H9 (cell line): ENCODE data around the gene ERRFI1. TPM values are rescaled to one million over a fixed set of nuclear protein-coding genes. Genes with fewer than 3 reads are reported as not detected.

ENCODE experiments used
- DNase-seq: peaks from one replicate; pipeline ENCODE4 v3.0.0-alpha.2; 2017
- H2AFZ ChIP-seq: one replicate; pipeline ENCODE4 v1.6.1; 2013; ENCODE audit warnings: mild to moderate bottlenecking, low read length, control low read depth, moderate library complexity
- H2AK5ac ChIP-seq: 2 replicates; pipeline ENCODE4 v1.6.1; 2013; ENCODE audit warnings: low read length, control low read depth, mixed read lengths; ENCODE audit not compliant: insufficient read length
- H2BK120ac ChIP-seq: one replicate; pipeline ENCODE4 v1.6.1; 2013; ENCODE audit warnings: low read depth, mild to moderate bottlenecking, low read length, control low read depth, inconsistent platforms; ENCODE audit not compliant: poor library complexity, severe bottlenecking
- H2BK12ac ChIP-seq: 2 replicates; pipeline ENCODE4 v1.6.1; 2013; ENCODE audit warnings: low read length, control low read depth, mixed read lengths, low read depth; ENCODE audit not compliant: insufficient read length
- H2BK15ac ChIP-seq: 2 replicates; pipeline ENCODE4 v1.6.1; 2013; ENCODE audit warnings: low read depth, low read length, control low read depth
- H2BK20ac ChIP-seq: one replicate; pipeline ENCODE4 v1.6.1; 2013; ENCODE audit warnings: low read depth, mild to moderate bottlenecking, low read length, control low read depth, inconsistent platforms; ENCODE audit not compliant: poor library complexity, severe bottlenecking
- H2BK5ac ChIP-seq: 2 replicates; pipeline ENCODE4 v1.6.1; 2013; ENCODE audit warnings: low read length, control low read depth, mixed read lengths; ENCODE audit not compliant: insufficient read length
- H3K14ac ChIP-seq: 2 replicates; pipeline ENCODE4 v1.6.1; 2013; ENCODE audit warnings: low read length, control low read depth; ENCODE audit not compliant: insufficient read depth
- H3K18ac ChIP-seq: 2 replicates; pipeline ENCODE4 v1.6.1; 2013; ENCODE audit warnings: low read depth, mild to moderate bottlenecking, mixed read lengths, low read length, control low read depth; ENCODE audit not compliant: insufficient read length
- H3K23ac ChIP-seq: 2 replicates; pipeline ENCODE4 v1.6.1; 2013; ENCODE audit warnings: low read length, control low read depth, mixed read lengths, low read depth; ENCODE audit not compliant: insufficient read length
- H3K23me2 ChIP-seq: 2 replicates; pipeline ENCODE4 v1.6.1; 2013; ENCODE audit warnings: low read depth, mild to moderate bottlenecking, mixed read lengths, low read length, control low read depth; ENCODE audit not compliant: insufficient read length, poor library complexity, severe bottlenecking
- H3K27ac ChIP-seq: 2 replicates; pipeline ENCODE4 v1.5.1; 2013; ENCODE audit warnings: low read length, control low read depth, mixed read lengths, low read depth; ENCODE audit not compliant: insufficient read length
- H3K27me3 ChIP-seq: 2 replicates; pipeline ENCODE4 v1.6.1; 2013; ENCODE audit warnings: low read length, control low read depth, inconsistent platforms; ENCODE audit not compliant: insufficient read depth
- H3K4ac ChIP-seq: 2 replicates; pipeline ENCODE4 v1.6.1; 2013; ENCODE audit warnings: low read depth, mild to moderate bottlenecking, control low read depth, inconsistent platforms, low read length, moderate library complexity
- H3K4me1 ChIP-seq: 2 replicates; pipeline ENCODE4 v1.6.1; 2013; ENCODE audit warnings: low read length, control low read depth, inconsistent platforms; ENCODE audit not compliant: insufficient read depth
- H3K4me2 ChIP-seq: 2 replicates; pipeline ENCODE4 v1.6.1; 2013; ENCODE audit warnings: low read length, control low read depth, mixed read lengths; ENCODE audit not compliant: insufficient read length, insufficient read depth
- H3K56ac ChIP-seq: 2 replicates; pipeline ENCODE4 v1.6.1; 2013; ENCODE audit warnings: low read depth, mild to moderate bottlenecking, mixed read lengths, low read length, control low read depth; ENCODE audit not compliant: insufficient read length
- H3K79me1 ChIP-seq: 2 replicates; pipeline ENCODE4 v1.6.1; 2013; ENCODE audit warnings: low read depth, mild to moderate bottlenecking, moderate library complexity, low read length, control low read depth, inconsistent platforms; ENCODE audit not compliant: insufficient read depth, poor library complexity, severe bottlenecking
- H3K79me2 ChIP-seq: 2 replicates; pipeline ENCODE4 v1.6.1; 2013; ENCODE audit warnings: low read length, control low read depth, inconsistent platforms; ENCODE audit not compliant: insufficient read depth
- H3K9ac ChIP-seq: 2 replicates; pipeline ENCODE4 v1.6.1; 2013; ENCODE audit warnings: low read length, control low read depth, mixed read lengths; ENCODE audit not compliant: insufficient read length; ENCODE audit errors: extremely low read depth
- H3K9me3 ChIP-seq: one replicate; pipeline ENCODE4 v1.6.1; 2013; ENCODE audit warnings: low read depth, low read length, inconsistent platforms; ENCODE audit not compliant: control insufficient read depth
- H3T11ph ChIP-seq: one replicate; pipeline ENCODE4 v1.6.1; 2013; ENCODE audit warnings: mild to moderate bottlenecking, low read length, control low read depth, inconsistent platforms
- H4K20me1 ChIP-seq: one replicate; pipeline ENCODE4 v1.6.1; 2013; ENCODE audit not compliant: control insufficient read depth, insufficient read length, insufficient read depth
- H4K5ac ChIP-seq: 2 replicates; pipeline ENCODE4 v1.6.1; 2013; ENCODE audit warnings: low read depth, mild to moderate bottlenecking, mixed read lengths, low read length, control low read depth; ENCODE audit not compliant: insufficient read length
- H4K8ac ChIP-seq: replicated peaks from 2 replicates; pipeline ENCODE4 v1.6.1; 2013; ENCODE audit warnings: low read length, control low read depth, mixed read lengths, low read depth; ENCODE audit not compliant: insufficient read length
- H4K91ac ChIP-seq: 2 replicates; pipeline ENCODE4 v1.6.1; 2013; ENCODE audit warnings: low read depth, mild to moderate bottlenecking, moderate library complexity, mixed read lengths, low read length, control low read depth; ENCODE audit not compliant: insufficient read length
- H3K27ac Mint-ChIP-seq, 3 experiments: 2 replicates in 2 of 3; 3 replicates in 1 of 3; pipeline ENCODE4 v1.8.0; 2020 to 2021; ENCODE audit warnings: mixed read lengths in 3 of 3, mild to moderate bottlenecking in 1 of 3, moderate library complexity in 1 of 3
- H3K27me3 Mint-ChIP-seq: 2 replicates; pipeline ENCODE4 v1.8.0; 2021; ENCODE audit warnings: low read depth, mild to moderate bottlenecking, moderate library complexity, mixed read lengths
- H3K36me3 Mint-ChIP-seq, 3 experiments: 2 replicates in 2 of 3; 3 replicates in 1 of 3; pipeline ENCODE4 v1.8.0; 2020 to 2021; ENCODE audit warnings: low read depth in 3 of 3, mixed read lengths in 3 of 3; ENCODE audit not compliant: insufficient read depth in 1 of 3
- H3K4me1 Mint-ChIP-seq, 2 experiments: 2 replicates each; pipeline ENCODE4 v1.8.0; 2020; ENCODE audit warnings: mixed read lengths in 2 of 2
- H3K4me3 Mint-ChIP-seq, 2 experiments: 2 replicates in 1 of 2; 3 replicates in 1 of 2; pipeline ENCODE4 v1.8.0; 2020 to 2021; ENCODE audit warnings: mild to moderate bottlenecking in 2 of 2, mixed read lengths in 2 of 2, moderate library complexity in 1 of 2
- H3K9me3 Mint-ChIP-seq, 2 experiments: 2 replicates in 1 of 2; 3 replicates in 1 of 2; pipeline ENCODE4 v1.8.0; 2020; ENCODE audit warnings: mild to moderate bottlenecking in 2 of 2, mixed read lengths in 2 of 2, moderate library complexity in 1 of 2
- CTCF ChIP-seq: fragments of 200-600 bp; sonication (generic); conservative IDR thresholded peaks from 3 replicates; pipeline ENCODE4 v1.8.0; 2021; ENCODE audit warnings: antibody characterized with exemption, mild to moderate bottlenecking
- WGBS: extraction: QIAGEN DNeasy Blood & Tissue Kit; methylation state at CpG from one replicate; pipeline ENCODE4 v1.1.7; 2013; ENCODE audit warnings: missing lambda C conversion rate, low lambda C conversion rate, mixed read lengths; ENCODE audit not compliant: insufficient read length; ENCODE audit errors: extremely low coverage; 5-methylcytosine and 5-hydroxymethylcytosine counted together
- total RNA-seq: library from RNA; stranded (reverse); gene quantifications from 2 replicates; pipeline ENCODE4 v1.2.1, GENCODE V29; 2021

Gene ERRFI1
- total RNA-seq, 1 experiment from 2014 or later, result 20.8 TPM

DNA sequence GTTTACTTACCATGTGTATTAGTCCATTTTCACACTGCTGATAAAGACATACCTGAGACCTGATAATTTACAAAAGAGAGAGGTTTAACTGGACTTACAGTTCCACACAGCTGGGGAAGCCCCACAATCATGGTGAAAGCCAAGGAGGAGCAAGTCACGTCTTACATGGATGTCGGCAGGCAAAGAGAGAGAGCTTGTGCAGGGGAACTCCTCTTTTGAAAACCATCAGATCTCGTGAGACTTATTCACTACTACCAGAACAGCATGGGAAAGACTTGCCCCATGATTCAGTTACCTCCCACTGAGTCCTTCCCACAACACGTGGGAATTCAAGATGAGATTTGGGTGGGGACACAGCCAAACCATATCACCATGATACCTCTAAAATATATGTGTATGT is 39.3 kb upstream of the ERRFI1 start:
- H3K27me3 ChIP-seq, result no peaks in the 10 kb centered on the region
- H3K4me1 Mint-ChIP-seq, result peaks cover 2% of the 10 kb centered on the region in 2 experiments

More for the DNA sequence above, 39.3 kb upstream of the ERRFI1 start:
- Histone ChIP-seq H3T11ph (no peak overlapping the region), H3K27ac (no peak overlapping the region), H2BK120ac (no peak overlapping the region), H3K79me1 (no peaks in the 10 kb centered on the region), H2BK12ac (no peak overlapping the region), H3K4ac (no peak overlapping the region), H3K14ac (no peak overlapping the region), H4K8ac (no peak overlapping the region), H3K56ac (no peak overlapping the region), H4K5ac (no peak overlapping the region), H3K18ac (no peak overlapping the region), H2BK20ac (no peak overlapping the region), H2BK15ac (no peak overlapping the region), H3K4me1 (no peaks in the 10 kb centered on the region), H3K23ac (no peak overlapping the region), H3K23me2 (no peaks in the 10 kb centered on the region), H2AFZ (no peak overlapping the region), H2AK5ac (no peak overlapping the region), H4K20me1 (no peaks in the 10 kb centered on the region), H4K91ac (no peak overlapping the region), H3K9me3 (no peaks in the 10 kb centered on the region), H3K4me2 (no peak overlapping the region), H2BK5ac (no peak overlapping the region), H3K79me2 (no peaks in the 10 kb centered on the region; the same call in 1 of the 2 replicates), H3K9ac (no peak overlapping the region)
- no peaks in the 10 kb centered on the region for H3K27me3 Mint-ChIP-seq
- no peak overlapping the region for H3K4me3 Mint-ChIP-seq
- no peak for TF ChIP-seq CTCF
- peaks cover 0 to 4% (median 1%) of the 10 kb centered on the region in 3 experiments; a peak in 2 of 7 replicates for H3K36me3 Mint-ChIP-seq
- H3K9me3 Mint-ChIP-seq, result peaks cover 4% of the 10 kb centered on the region in 2 experiments; a peak in 4 of 5 replicates
- no CpG with 5 or more reads among the region's 4 CpGs for WGBS
- no peak overlapping the region for H3K27ac Mint-ChIP-seq
- no peak for DNase-seq
